ENCODE measurements around the gene TMEM191C.
"Not testable (repeated sequence)": the region's sequence is repeated elsewhere in the genome, so short reads cannot be mapped to it uniquely, and the experiment has no call there.

DNA sequence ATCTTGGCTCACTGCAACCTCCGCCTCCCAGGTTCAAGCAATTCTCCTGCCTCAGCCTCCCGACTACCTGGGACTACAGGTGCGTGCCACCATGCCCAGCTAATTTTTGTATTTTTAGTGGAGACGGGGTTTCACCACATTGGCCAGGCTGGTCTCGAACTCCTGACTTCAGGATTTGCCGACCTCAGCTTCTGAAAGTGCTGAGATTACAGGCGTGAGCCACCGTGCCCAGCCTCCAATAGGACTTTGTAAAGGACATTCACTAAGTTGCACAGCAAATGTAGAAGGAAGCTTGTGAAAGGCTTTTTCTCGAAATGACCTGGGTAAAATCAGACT lies 12.2 kb upstream of the TMEM191C start:
- not testable (repeated sequence) for TF ChIP-seq CTCF, POLR2A (IDR thresholded peaks at IDR 0.05)

Measured in Peyer's patch (tissue), 4 donors.